K562 (cell line): ENCODE results near the gene PDE4D. TPM values are rescaled to one million over a fixed set of nuclear protein-coding genes. Genes with fewer than 3 reads are reported as not detected.

Source experiments
- ATAC-seq: fragments of 200-7000 bp; cut with Tn5 transposase; 3 replicates; pipeline ENCODE4 v1.9.1; 2020; ENCODE audit warnings: moderate library complexity
- BruUV-seq: library from RNA; stranded (reverse); fragments of 400-500 nt; replicated peaks from 2 replicates; lab custom pipeline; 2021; lab: Mats Ljungman, UMichigan
- CTCF ChIA-PET: fragments of 300-600 bp; formaldehyde crosslinking; extraction: SDS; loops from one replicate; lab custom pipeline; 2021; ENCODE audit warnings: low intra/inter-chr PET ratio; lab: Yijun Ruan, JAX
- POLR2A ChIA-PET: fragments of 300-600, 350-650 bp; sonication (Branson Sonifier 250); formaldehyde crosslinking; extraction: SDS; loops from one replicate; lab custom pipeline; 2021; ENCODE audit warnings: antibody characterized with exemption, inconsistent platforms; lab: Yijun Ruan, JAX
- DNase-seq, 4 experiments: peaks; one replicate each; pipeline versions ENCODE4 v3.0.0 to v3.0.0-alpha.2; 2011 to 2018; ENCODE audit warnings: low spot score in 3 of 4, mixed read lengths in 3 of 4; ENCODE audit errors: extremely low read depth in 1 of 4
- FAIRE-seq: peaks from 2 replicates; lab custom pipeline; 2011; peaks lifted over from hg19 to GRCh38; lab: Jason Lieb, UNC
- H2AFZ ChIP-seq: 2 replicates; pipeline ENCODE4 v1.6.0; 2011; ENCODE audit warnings: low read depth, low read length, control low read depth, inconsistent platforms
- H3K27ac ChIP-seq: fragments of 200-600 bp; 3 replicates; pipeline ENCODE4 v1.8.0; 2011; ENCODE audit warnings: low read depth, mild to moderate bottlenecking, control low read depth, inconsistent platforms, low read length, moderate library complexity, mixed read lengths; ENCODE audit errors: extremely low read depth
- H3K27me3 ChIP-seq, 2 experiments: fragments of 300-600 bp in 1 of 2; 2 replicates in 1 of 2; 3 replicates in 1 of 2; pipeline versions ENCODE4 v1.6.0 to v1.8.0; 2011; ENCODE audit warnings: inconsistent platforms in 2 of 2, low read length in 2 of 2, mild to moderate bottlenecking in 1 of 2, mixed read lengths in 1 of 2, moderate library complexity in 1 of 2; ENCODE audit not compliant: control insufficient read depth in 2 of 2, insufficient read depth in 2 of 2
- H3K36me3 ChIP-seq: fragments of 300-600 bp; 3 replicates; pipeline ENCODE4 v1.8.0; 2011; ENCODE audit warnings: mild to moderate bottlenecking, low read length, inconsistent platforms; ENCODE audit not compliant: control insufficient read depth, insufficient read depth
- H3K4me1 ChIP-seq, 2 experiments: fragments of 200-600 bp in 1 of 2; replicated peaks in 1 of 2; 2 replicates in 1 of 2; 3 replicates in 1 of 2; pipeline versions ENCODE4 v1.5.1 to v1.8.0; 2011; ENCODE audit warnings: inconsistent platforms in 2 of 2, low read length in 2 of 2, mild to moderate bottlenecking in 1 of 2, mixed read lengths in 1 of 2, moderate library complexity in 1 of 2; ENCODE audit not compliant: control insufficient read depth in 2 of 2, insufficient read depth in 2 of 2
- H3K4me2 ChIP-seq: 2 replicates; pipeline ENCODE4 v1.6.1; 2011; ENCODE audit warnings: low read length, control low read depth, inconsistent platforms, mixed read lengths; ENCODE audit not compliant: insufficient read depth
- H3K4me3 ChIP-seq: fragments of 200-600 bp; sonication (generic), shearing (Covaris generic); 2 replicates; pipeline ENCODE4 v1.5.1; 2016; ENCODE audit warnings: control low read depth, inconsistent platforms
- H3K79me2 ChIP-seq: fragments of 200-600 bp; 3 replicates; pipeline ENCODE4 v1.8.0; 2011; ENCODE audit warnings: low read length, inconsistent platforms; ENCODE audit not compliant: control insufficient read depth, insufficient read depth
- H3K9ac ChIP-seq, 2 experiments: 2 replicates each; pipeline versions ENCODE4 v1.6.0 to v1.6.1; 2011; ENCODE audit warnings: low read depth in 2 of 2, low read length in 2 of 2, control low read depth in 1 of 2, inconsistent platforms in 1 of 2, mild to moderate bottlenecking in 1 of 2, mixed read lengths in 1 of 2; ENCODE audit not compliant: insufficient read depth in 1 of 2
- H3K9me1 ChIP-seq: one replicate; pipeline ENCODE4 v1.6.0; 2011; ENCODE audit warnings: inconsistent platforms, mild to moderate bottlenecking, low read length, moderate library complexity; ENCODE audit not compliant: control insufficient read depth, insufficient read depth
- H3K9me3 ChIP-seq: replicated peaks from 2 replicates; pipeline ENCODE4 v1.5.1; 2011; ENCODE audit warnings: low read depth, low read length, inconsistent platforms; ENCODE audit not compliant: control insufficient read depth, insufficient read depth
- H4K20me1 ChIP-seq: replicated peaks from 2 replicates; pipeline ENCODE4 v1.6.1; 2011; ENCODE audit warnings: low read length, inconsistent platforms, mixed read lengths; ENCODE audit not compliant: control insufficient read depth, insufficient read depth
- ARID2 ChIP-seq: fragments of 450-650 bp; IDR thresholded peaks from 2 replicates; pipeline ENCODE4 v1.6.1; 2017; ENCODE audit warnings: antibody characterized with exemption, mild to moderate bottlenecking
- CBFA2T2 ChIP-seq: fragments of 450-650 bp; conservative IDR thresholded peaks from 2 replicates; pipeline ENCODE4 v1.6.1; 2017; ENCODE audit warnings: mild to moderate bottlenecking
- HMBOX1 ChIP-seq: sonication (generic); IDR thresholded peaks from 2 replicates; pipeline ENCODE4 v1.6.1; 2016
- NFIC ChIP-seq: fragments of 450-650 bp; IDR thresholded peaks from 2 replicates; pipeline ENCODE4 v1.6.1; 2017; ENCODE audit warnings: mild to moderate bottlenecking, inconsistent platforms
- ZBTB2 ChIP-seq: fragments of 450-650 bp; IDR thresholded peaks from 2 replicates; pipeline ENCODE4 v1.6.1; 2016; ENCODE audit warnings: antibody characterized with exemption
- ZBTB43 ChIP-seq: sonication (generic); formaldehyde crosslinking; IDR thresholded peaks from 2 replicates; pipeline ENCODE4 v1.8.0; 2023; ENCODE audit warnings: mild to moderate bottlenecking, missing genetic modification reagents
- WGBS: fragments of 100-300 bp; shearing (Covaris generic); methylation state at CpG from one replicate; pipeline ENCODE4 v1.1.6; 2016; ENCODE audit warnings: low coverage, mixed read lengths; ENCODE audit not compliant: insufficient coverage; ENCODE audit errors: missing lambda C conversion rate; 5-methylcytosine and 5-hydroxymethylcytosine counted together
- in situ Hi-C: fragments of 300-500 bp; cut with MboI; formaldehyde crosslinking; loops from 4 replicates; pipeline ENCODE4 v1.15.0; 2018; ENCODE audit warnings: inconsistent platforms, mixed read lengths
- intact Hi-C: fragments of 100-400 bp; cut with micrococcal nuclease; formaldehyde crosslinking; loops from 2 replicates; pipeline ENCODE4 v1.14.2; 2022
- polyA plus RNA-seq, 8 experiments: library from polyadenylated mRNA; depleted of rRNA in 4 of 8; stranded (reverse) in 5 of 8; unstranded in 3 of 8; fragments of >200 nt; fragmentation: Nextera tagmentation in 2 of 8; fragmentation: Illumina TruSeq in 1 of 8; extraction: Ambion mirVana in 2 of 8; extraction: Trizol in 1 of 8; gene quantifications; 2 replicates each; pipeline versions ENCODE4 v1.2.1 to v1.2.3, GENCODE V29; 2011 to 2014; ENCODE audit warnings: inconsistent platforms in 1 of 8, missing spikeins in 1 of 8
- total RNA-seq, 7 experiments: library from RNA; depleted of rRNA in 6 of 7; stranded (reverse); fragments of >200 nt in 6 of 7; fragmentation: Illumina TruSeq in 2 of 7; extraction: Trizol in 2 of 7; gene quantifications; 2 replicates each; pipeline versions ENCODE4 v1.2.1 to v1.2.3, GENCODE V29; 2011 to 2021; ENCODE audit warnings: low replicate concordance in 1 of 7

Gene PDE4D
- total and polyA plus RNA-seq, 9 of the 15 experiments (the other 6 are each of a cell fraction or from before 2014, with no cell fraction given), result 0.04 to 0.46 (median 0.13) TPM

- H3K4me2 ChIP-seq, result no peak overlapping the region
- no peaks in the 10 kb centered on the region for H3K9me1 ChIP-seq
- H3K9ac ChIP-seq, result no peak overlapping the region
- no peaks in the 10 kb centered on the region for H4K20me1 ChIP-seq
- no peak for TF ChIP-seq NFIC
- TF ChIP-seq ARID2, result no peak
- no peak for TF ChIP-seq ZBTB43 (CRISPR knock-in tag)
- no peak for TF ChIP-seq ZBTB2
- no peak for TF ChIP-seq HMBOX1
- no peak for TF ChIP-seq CBFA2T2
- FAIRE-seq, result no peak
- ChIA-PET CTCF (no interaction called here), POLR2A (no interaction called here)
- H3K4me1 ChIP-seq, result no peaks in the 10 kb centered on the region
- no peak overlapping the region for H3K27ac ChIP-seq
- 14% methylated on average over 8 of the region's 8 CpGs for WGBS
- H3K79me2 ChIP-seq, result no peaks in the 10 kb centered on the region
- DNase-seq, result no peak
- ATAC-seq, result no peak
- H3K4me3 ChIP-seq, result no peak overlapping the region
- H2AFZ ChIP-seq, result no peak overlapping the region
- intact Hi-C loops (no loop called here), in situ Hi-C loops (no loop called here)
- no peaks in the 10 kb centered on the region for H3K36me3 ChIP-seq
- no peaks in the 10 kb centered on the region for H3K27me3 ChIP-seq
- H3K9me3 ChIP-seq, result no peaks in the 10 kb centered on the region
- no TSS peak for BruUV-seq
Measured at GRCh38 chr5:58986281-58986680, 907.2 kb downstream of the PDE4D start.
